NCI-H2107 treated with DMSO at 0.1 percent for 48 hours (cell line): ENCODE results near the gene WDR62.

Source experiments
- DNase-seq: peaks from one replicate; lab custom pipeline; 2025; ENCODE audit not compliant: unreplicated experiment; lab: John Stamatoyannopoulos, UW

Gene WDR62

GRCh38 chr19:36073121-36073876, 18.6 kb downstream of the WDR62 start:
- DNase-seq: no peak

GRCh38 chr19:36079389-36079945, 24.8 kb downstream of the WDR62 start:
- DNase-seq: no peak

- no peak for DNase-seq
Observed at GRCh38 chr19:36081385-36081784, 26.7 kb downstream of the WDR62 start.

- no peak for DNase-seq
Observed at GRCh38 chr19:36081894-36082293, 27.2 kb downstream of the WDR62 start.

DNA sequence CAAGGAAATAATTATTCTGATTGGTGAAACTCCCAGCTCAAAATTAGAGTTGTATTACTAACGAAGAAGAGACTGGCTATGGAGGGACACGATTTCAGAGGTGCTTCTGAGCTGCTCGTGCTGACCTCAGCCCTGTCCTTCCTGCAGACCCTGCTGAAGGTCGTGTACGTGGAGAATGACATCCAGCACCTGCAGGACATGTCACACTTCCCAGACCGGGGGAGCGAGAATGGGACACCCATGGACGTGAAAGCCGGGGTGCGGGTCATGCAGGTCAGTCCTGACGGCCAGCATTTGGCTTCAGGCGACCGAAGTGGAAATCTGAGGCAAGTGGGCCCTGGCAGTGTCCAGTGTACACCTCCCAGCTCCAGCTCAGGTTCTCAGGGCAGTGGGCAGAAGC, 28.2 kb downstream of the WDR62 start:
- no peak for DNase-seq

GRCh38 chr19:36084231-36085009, 29.7 kb downstream of the WDR62 start:
- no peak for DNase-seq

GRCh38 chr19:36086326-36086725, 31.6 kb downstream of the WDR62 start:
- DNase-seq: no peak

- no peak for DNase-seq
Observed at GRCh38 chr19:36089847-36090246, 35.1 kb downstream of the WDR62 start.

GRCh38 chr19:36090910-36091695, 36.4 kb downstream of the WDR62 start:
- DNase-seq: no peak

DNA sequence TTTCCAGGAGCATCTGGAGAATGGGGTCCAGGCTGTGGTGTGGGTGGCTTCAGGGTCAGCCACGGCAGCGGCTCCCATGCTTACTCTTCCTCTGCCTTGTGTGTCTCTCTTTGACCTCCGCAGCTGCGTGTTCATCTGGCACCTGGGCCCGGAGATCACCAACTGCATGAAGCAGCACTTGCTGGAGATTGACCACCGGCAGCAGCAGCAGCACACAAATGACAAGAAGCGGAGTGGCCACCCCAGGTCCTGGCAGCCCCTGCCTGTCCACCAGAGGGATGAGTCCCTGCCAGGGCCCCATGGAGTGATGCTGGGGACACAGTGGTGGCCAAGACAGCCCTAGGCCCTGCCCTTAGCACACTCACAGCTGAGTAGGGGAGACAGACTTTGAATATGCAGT, 37.9 kb downstream of the WDR62 start:
- no peak for DNase-seq

DNA sequence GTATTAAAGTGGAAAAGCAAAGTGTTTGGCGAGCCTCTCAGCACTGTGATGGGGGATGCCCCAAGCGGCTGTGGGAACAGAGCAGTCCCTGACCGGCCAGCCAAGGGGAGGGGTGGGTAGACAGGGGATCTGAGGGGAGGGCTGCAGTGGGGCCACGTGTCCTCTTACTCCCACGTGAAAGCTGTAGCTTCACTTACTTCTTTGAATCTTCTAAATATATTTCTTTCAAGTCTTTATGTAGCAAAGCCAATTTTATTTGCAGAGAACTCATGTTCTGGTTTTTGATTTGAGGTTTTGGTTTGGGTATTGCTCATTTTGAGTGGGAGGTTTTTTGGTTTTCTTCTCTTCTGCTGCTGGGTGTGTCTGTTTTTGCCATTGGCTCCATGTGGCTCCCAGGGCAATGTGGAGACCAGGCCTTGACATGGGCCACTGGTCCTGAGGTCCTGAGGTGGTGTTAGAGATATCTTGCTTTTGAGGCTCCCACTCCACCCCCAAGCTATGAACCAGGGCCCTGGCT, 38.5 kb downstream of the WDR62 start:
- DNase-seq: no peak

DNA sequence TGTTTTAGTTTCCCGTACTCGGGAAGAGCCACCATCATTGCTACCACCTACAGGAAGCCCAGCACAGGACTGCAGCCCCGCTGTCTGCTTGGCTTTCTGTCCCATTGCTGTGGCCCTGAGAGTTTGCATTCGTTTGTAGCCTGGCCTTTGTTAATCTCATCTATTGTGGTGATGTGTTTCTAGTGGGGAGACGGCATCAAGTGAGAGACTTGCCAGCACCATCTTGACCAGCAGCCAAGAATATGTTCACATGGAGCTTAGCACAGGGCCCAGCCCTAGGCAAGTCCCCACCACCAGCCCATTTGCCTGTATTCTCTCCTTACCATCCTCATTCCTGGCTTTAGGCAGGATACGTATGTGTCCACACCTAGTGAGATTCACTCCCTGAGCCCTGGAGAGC, 39.0 kb downstream of the WDR62 start:
- no peak for DNase-seq

DNA sequence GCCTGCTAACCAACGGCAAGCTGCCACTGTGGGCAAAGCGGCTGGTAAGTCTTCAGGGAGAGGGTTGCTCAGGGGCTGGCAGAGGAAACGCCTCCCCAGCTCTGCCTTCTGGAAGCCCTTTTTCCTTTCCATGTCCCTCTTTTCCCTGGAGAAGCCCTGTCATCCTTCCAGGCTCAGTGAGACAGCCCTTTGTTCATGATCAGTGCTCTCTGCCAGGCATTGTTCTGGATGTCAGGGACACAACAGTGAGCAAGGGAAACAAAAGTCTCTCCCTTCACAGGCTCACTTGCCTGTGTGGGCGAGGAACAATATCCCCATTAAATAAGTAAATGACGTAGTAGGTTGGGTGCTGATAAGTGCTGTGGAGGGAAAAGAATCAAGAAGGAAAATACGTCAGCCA, 42.3 kb downstream of the WDR62 start:
- DNase-seq: no peak

GRCh38 chr19:36099166-36099785, 44.6 kb downstream of the WDR62 start:
- no peak for DNase-seq

GRCh38 chr19:36100476-36100875, 45.8 kb downstream of the WDR62 start:
- DNase-seq: no peak

DNA sequence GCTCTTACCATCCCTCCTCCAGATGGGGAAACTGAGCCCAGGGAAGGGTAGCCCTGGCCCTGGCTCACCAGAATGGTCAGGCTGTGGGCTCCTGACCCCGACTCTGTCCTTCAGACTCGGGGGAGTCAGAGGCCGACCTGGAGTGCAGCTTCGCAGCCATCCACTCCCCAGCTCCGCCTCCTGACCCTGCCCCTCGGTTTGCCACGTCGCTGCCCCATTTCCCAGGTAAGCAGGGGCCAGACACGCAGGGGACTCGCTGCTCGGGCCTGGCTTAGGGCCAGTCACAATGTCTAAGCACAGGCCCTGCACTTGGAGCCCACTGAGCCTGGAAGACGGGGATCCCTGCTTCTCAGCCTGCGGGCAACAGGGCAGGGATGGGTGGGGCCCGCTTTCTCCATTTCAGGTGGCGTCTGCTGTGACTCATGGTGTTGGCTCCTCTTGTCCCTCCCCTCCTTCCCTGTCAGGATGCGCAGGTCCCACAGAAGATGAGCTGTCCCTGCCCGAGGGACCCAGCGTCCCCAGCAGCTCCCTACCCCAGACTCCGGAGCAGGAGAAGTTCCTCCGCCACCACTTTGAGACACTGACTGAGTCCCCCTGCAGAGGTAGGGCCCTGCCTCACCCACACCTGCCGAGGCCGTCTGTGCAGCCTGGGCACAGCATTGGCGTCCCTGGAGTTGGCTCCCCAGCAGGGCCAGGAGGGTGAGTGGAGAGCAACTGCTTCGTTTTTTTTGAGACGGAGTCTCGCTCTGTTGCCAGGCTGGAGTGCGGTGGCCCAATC, 47.0 kb downstream of the WDR62 start:
- no peak for DNase-seq

DNA sequence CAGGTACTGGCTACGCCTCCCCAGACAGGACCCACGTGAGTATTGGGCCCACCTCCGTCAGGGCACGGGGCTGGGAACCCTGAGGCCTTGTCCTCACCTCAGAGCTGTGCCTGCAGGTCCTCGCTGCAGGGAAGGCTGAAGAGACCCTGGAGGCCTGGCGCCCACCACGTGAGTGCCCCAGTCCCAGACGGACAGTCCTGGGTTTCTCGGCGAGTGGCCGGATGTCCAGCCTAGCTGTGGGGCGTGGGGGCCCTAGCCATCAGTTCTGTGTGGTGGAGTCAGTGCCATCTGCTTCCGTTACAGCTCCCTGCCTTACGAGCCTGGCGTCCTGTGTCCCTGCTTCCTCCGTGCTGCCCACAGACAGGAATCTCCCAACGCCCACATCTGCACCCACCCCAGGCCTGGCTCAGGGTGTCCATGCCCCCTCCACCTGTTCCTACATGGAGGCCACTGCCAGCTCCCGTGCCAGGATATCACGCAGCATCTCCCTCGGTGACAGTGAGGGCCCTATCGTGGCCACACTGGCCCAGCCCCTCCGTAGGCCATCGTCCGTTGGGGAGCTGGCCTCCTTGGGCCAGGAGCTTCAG, 48.4 kb downstream of the WDR62 start:
- no peak for DNase-seq

DNA sequence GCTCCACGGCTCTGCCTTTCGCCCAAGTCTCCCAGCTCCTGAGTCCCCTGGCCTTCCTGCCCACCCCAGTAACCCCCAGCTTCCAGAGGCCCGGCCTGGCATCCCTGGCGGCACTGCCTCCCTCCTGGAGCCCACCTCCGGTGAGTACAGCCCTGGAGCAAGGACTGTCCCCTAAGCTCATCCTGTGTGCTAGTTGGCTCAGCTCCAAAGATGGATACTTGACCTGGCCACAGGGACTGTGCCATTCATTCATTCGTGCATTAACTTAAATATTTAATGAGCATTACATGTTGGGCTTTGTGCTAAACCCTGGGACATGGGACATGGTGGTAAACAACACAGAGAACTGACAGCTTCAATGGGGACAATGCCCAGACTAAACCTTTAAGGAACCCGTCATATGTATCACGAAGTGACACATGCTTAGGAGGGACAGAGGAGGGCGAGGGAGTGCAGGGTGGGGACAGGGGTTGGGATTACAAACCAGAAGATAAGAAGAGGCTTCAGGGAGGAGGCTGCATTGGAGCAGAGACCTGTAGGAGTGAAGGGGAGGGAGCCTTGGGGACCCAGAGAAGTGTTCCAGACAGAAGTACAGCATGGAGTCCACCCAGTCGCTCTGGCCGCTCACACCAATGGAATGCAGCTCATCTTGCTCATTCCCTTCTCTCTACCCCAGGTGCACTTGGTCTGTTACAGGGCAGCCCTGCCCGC, 49.3 kb downstream of the WDR62 start:
- no peak for DNase-seq

GRCh38 chr19:36106441-36106840, 51.7 kb downstream of the WDR62 start:
- no peak for DNase-seq
